Transverse colon (tissue), 3 donors: ENCODE results near the gene ENOX1.

ENCODE experiments used
- CTCF ChIP-seq, 5 experiments: fragments of 200-600 bp in 3 of 5; fragments of 450-650 bp in 2 of 5; sonication (generic) in 3 of 5; IDR thresholded peaks; 1 replicate in 2 of 5; 2 replicates in 3 of 5; pipeline ENCODE4 v1.5.1; 2016 to 2017; ENCODE audit warnings: antibody characterized with exemption in 5 of 5, inconsistent platforms in 3 of 5, mild to moderate bottlenecking in 2 of 5, moderate library complexity in 1 of 5
- POLR2A ChIP-seq: fragments of 450-650 bp; IDR thresholded peaks from one replicate; pipeline ENCODE4 v1.6.1; 2016; ENCODE audit warnings: antibody characterized with exemption, mild to moderate bottlenecking, moderate library complexity

GRCh38 chr13:43425234-43425633, 361.5 kb downstream of the ENOX1 start:
- TF ChIP-seq CTCF (IDR thresholded peaks at IDR 0.05), result no peak
- TF ChIP-seq POLR2A, result no peak
